Stimulated activated CD8-positive, alpha-beta memory T cell treated with anti-CD3 and anti-CD28 coated beads, Interleukin-4, amount 100 ng/mL, for 1 hour (primary cell): ENCODE measurements around the gene ARHGEF3.

Experiments used
- DNase-seq, 2 donors: peaks; one replicate each; pipeline ENCODE4 v3.0.0-alpha.2; 2020; ENCODE audit warnings: low read depth in 2 of 2, low spot score in 1 of 2

ARHGEF3 gene

DNA sequence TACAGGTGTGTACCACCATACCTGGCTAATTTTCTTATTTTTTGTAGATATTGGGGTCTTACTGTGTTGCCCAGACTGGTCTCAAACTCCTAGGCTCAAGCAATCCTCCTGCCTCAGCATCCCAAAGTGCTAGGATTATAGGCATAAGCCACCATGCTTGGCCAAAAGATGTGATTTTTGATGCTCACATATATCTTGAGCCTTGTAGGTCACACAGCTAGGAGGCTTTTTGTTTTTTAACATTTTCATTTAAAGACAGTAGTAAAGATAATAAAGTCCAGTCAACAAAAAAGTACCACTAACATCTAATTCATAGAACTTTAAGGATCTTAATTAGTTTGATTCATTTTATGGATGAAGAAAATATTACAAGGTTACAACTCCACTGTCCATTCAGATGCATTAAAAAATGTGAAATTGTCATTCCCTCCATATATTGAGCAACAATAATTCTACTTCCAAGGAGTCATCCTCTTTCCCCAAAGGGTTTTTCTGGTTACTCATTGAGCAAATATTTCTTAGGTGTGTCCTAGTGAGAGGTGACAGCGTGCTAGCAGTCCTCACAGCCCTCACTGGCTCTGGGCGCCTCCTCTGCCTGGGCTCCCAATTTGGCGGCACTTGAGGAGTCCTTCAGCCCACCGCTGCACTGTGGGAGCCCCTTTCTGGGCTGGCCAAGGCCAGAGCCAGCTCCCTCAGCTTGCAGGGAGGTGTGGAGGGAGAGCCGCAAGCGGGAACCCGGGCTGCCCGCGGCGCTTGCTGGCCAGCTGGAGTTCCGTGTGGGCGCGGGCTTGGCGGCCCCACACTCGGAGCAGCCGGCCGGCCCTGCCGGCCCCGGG, 110.4 kb downstream of the ARHGEF3 start:
- DNase-seq = no peak

DNA sequence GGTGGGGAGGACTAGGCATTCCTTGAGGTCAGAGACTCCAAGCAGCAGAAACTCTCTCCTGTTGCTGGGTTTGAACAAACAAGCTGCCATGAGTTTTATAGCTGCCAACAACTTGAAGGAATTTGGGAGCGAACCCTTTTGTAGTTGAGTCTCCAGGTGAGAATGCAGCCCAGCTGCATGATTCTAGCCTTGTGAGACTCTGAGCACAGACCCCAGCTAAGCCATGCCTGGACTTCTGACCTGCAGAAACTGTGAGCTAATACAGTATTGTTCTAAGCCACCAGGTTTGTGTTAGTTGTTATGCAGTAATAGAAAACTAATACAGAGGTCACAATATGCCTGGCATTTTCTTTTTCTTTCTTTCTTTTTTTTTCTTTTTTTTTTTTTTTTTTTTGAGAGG, 112.4 kb downstream of the ARHGEF3 start:
- DNase-seq = no peak

DNA sequence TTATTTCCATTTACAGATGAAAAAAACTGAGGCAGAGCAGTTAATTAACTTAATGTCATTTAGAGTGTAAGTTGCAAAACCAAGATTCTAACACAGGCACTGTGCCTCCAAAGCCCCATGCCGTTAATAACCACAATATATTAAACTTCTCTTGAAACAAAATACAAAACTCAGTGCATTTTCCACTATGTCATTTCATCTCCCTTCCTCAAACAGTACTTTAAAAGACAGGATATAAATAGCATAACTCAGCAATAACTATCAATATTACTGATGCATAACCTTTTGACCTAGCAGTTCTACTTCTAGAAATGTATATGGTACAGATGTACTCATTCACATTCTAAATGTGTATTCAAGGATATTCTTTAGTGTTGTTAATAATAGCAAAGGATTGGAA, 113.6 kb downstream of the ARHGEF3 start:
- no peak for DNase-seq

DNA sequence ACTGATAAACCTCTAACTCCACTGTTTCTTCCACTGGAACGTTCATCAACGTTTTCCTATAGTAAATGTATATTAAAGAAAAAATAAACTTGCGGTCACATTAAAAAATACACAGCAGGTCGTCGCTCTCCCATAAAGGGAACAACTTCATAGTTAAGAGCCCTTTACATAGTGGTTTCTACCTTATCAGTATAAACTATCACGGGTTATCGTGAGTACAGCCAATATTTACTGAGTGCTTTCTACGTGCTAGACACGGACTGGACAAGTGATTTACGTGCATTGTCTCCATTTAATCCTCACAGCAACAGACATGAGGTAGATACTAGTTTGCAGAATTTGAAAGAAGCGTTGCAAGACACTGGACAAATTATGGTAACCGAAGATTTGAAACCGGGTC, 117.7 kb downstream of the ARHGEF3 start:
- DNase-seq = no peak

DNA sequence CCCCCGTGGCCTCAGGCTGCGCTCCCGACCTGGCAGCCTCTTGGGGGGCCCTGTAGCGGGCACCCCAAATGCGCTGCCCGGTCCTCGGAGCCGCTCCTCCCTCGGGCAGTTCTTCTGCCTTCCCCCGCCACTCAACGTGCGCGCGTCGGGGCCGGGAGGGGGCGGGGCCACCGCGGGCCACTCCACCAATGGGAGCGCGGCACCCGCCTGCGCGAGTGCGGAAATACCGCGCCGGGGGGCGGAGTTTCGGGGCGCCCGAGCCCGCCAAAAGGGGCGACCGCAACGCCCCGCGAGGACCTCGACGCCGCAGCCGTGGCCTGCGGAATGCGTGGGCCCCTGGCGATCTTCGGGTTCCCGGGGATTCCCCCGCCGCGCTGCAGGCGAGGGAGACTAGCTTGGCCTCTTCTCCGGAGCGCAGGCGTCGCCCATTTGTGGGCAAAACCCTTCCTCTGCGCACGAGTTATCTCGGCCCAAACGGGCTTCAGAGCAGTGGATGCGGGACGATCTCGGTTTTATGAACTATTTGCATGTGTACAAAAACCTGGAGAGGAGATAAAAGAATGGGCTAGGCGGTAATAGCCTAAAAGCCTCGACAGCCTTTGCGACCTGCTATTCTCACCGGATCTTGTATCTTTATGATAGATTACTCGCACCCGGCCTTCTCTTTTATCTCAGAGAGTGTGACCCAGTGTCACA, 118.5 kb downstream of the ARHGEF3 start, which contains the start of gene TASOR:
TASOR (minus strand) TSS at position 144 of the 696 bp plus-strand sequence. CDS start 259 bp downstream, outside the sequence.
- peak; percentile 63 to 77 for DNase-seq

DNA sequence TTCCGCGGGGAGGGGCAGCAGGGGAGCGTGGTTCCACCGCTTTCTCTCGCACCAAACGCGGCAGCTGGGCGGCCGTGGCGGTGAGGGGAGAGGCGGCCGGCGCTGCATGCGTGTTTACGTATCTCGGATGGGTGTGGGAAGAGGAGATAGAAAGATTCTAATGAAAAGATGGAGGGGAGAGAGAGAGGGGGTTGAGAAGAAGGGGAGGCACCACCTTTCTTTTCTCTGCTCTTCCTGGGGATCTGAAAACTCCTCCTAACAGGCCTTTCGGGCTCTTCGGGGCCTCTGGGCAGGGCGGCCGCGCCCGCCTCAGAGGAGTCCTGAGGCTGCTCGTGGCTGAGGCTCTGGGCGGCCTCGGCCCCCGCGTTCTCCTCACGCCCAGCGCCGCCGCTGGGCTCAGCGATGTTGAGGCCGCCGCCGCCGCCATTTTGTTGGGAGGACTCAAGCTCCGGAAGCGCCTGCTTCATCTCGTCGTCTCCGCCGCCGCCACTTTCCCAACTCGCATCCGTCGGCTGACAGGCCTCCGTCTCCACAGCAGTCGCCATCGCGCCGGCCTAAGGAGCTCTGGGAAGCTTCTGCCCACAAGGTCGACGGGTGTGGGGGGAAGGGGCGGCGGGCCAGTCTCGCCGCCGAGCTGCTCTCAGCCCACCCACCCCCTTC, 119.2 kb downstream of the ARHGEF3 start:
- DNase-seq = peak; percentile 47 to 51

DNA sequence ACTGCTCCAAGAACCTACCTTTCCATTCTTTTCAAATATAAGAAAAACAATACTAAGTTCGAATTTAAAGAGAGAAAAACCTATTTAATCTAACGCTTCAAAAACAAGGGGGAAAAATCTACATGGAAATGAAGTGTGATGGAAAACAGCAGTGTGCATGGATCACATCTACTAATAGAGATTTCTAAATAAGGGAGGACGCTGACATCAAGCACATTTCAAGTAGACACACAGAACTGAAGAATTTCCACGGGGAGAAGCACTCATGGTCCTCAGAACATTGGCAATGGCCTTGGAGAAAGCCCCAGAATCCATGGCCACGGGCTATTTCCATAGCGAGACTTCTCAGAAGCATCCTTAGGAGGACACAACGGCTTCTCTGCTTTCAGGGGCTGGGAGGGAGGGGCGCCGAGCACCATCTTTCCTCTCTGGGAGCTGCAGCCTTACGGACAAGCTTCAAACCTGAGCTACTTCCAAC, 119.7 kb downstream of the ARHGEF3 start:
- no peak for DNase-seq

DNA sequence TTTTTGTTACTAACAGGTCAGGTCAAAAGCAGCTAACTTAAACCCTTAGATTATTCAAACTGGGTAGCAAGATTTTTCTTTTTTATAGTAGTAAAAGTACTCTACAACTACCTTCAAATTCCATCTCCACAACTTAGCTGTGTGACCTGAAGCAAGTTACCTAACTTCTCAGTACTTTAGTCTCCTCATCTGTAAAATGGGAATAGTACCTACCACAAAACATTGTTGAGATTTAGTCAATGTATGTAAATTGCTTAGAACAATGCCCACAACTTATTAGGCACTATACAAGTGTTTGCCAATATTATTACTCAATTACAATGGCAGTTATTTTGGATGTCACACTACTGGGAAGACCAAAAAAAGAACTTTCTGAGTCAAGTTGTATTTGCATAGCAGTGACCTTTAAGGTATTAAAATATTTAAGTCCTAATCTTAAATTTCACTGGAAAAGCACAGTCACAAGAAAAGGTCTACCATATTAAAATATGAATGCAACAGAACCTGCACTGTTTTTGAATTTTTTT, 121.6 kb downstream of the ARHGEF3 start:
- no peak for DNase-seq
